H9 (cell line): ENCODE data around the gene ZNF629. TPM values are rescaled to one million over a fixed set of nuclear protein-coding genes. Genes with fewer than 3 reads are reported as not detected.

Source experiments
- DNase-seq: peaks from one replicate; pipeline ENCODE4 v3.0.0-alpha.2; 2017
- H2AFZ ChIP-seq: one replicate; pipeline ENCODE4 v1.6.1; 2013; ENCODE audit warnings: mild to moderate bottlenecking, low read length, control low read depth, moderate library complexity
- H2AK5ac ChIP-seq: 2 replicates; pipeline ENCODE4 v1.6.1; 2013; ENCODE audit warnings: low read length, control low read depth, mixed read lengths; ENCODE audit not compliant: insufficient read length
- H2BK120ac ChIP-seq: one replicate; pipeline ENCODE4 v1.6.1; 2013; ENCODE audit warnings: low read depth, mild to moderate bottlenecking, low read length, control low read depth, inconsistent platforms; ENCODE audit not compliant: poor library complexity, severe bottlenecking
- H2BK12ac ChIP-seq: 2 replicates; pipeline ENCODE4 v1.6.1; 2013; ENCODE audit warnings: low read length, control low read depth, mixed read lengths, low read depth; ENCODE audit not compliant: insufficient read length
- H2BK15ac ChIP-seq: 2 replicates; pipeline ENCODE4 v1.6.1; 2013; ENCODE audit warnings: low read depth, low read length, control low read depth
- H2BK20ac ChIP-seq: one replicate; pipeline ENCODE4 v1.6.1; 2013; ENCODE audit warnings: low read depth, mild to moderate bottlenecking, low read length, control low read depth, inconsistent platforms; ENCODE audit not compliant: poor library complexity, severe bottlenecking
- H2BK5ac ChIP-seq: 2 replicates; pipeline ENCODE4 v1.6.1; 2013; ENCODE audit warnings: low read length, control low read depth, mixed read lengths; ENCODE audit not compliant: insufficient read length
- H3K14ac ChIP-seq: 2 replicates; pipeline ENCODE4 v1.6.1; 2013; ENCODE audit warnings: low read length, control low read depth; ENCODE audit not compliant: insufficient read depth
- H3K18ac ChIP-seq: 2 replicates; pipeline ENCODE4 v1.6.1; 2013; ENCODE audit warnings: low read depth, mild to moderate bottlenecking, mixed read lengths, low read length, control low read depth; ENCODE audit not compliant: insufficient read length
- H3K23ac ChIP-seq: 2 replicates; pipeline ENCODE4 v1.6.1; 2013; ENCODE audit warnings: low read length, control low read depth, mixed read lengths, low read depth; ENCODE audit not compliant: insufficient read length
- H3K23me2 ChIP-seq: 2 replicates; pipeline ENCODE4 v1.6.1; 2013; ENCODE audit warnings: low read depth, mild to moderate bottlenecking, mixed read lengths, low read length, control low read depth; ENCODE audit not compliant: insufficient read length, poor library complexity, severe bottlenecking
- H3K27ac ChIP-seq: 2 replicates; pipeline ENCODE4 v1.5.1; 2013; ENCODE audit warnings: low read length, control low read depth, mixed read lengths, low read depth; ENCODE audit not compliant: insufficient read length
- H3K27me3 ChIP-seq: 2 replicates; pipeline ENCODE4 v1.6.1; 2013; ENCODE audit warnings: low read length, control low read depth, inconsistent platforms; ENCODE audit not compliant: insufficient read depth
- H3K4ac ChIP-seq: 2 replicates; pipeline ENCODE4 v1.6.1; 2013; ENCODE audit warnings: low read depth, mild to moderate bottlenecking, control low read depth, inconsistent platforms, low read length, moderate library complexity
- H3K4me1 ChIP-seq: 2 replicates; pipeline ENCODE4 v1.6.1; 2013; ENCODE audit warnings: low read length, control low read depth, inconsistent platforms; ENCODE audit not compliant: insufficient read depth
- H3K4me2 ChIP-seq: 2 replicates; pipeline ENCODE4 v1.6.1; 2013; ENCODE audit warnings: low read length, control low read depth, mixed read lengths; ENCODE audit not compliant: insufficient read length, insufficient read depth
- H3K56ac ChIP-seq: 2 replicates; pipeline ENCODE4 v1.6.1; 2013; ENCODE audit warnings: low read depth, mild to moderate bottlenecking, mixed read lengths, low read length, control low read depth; ENCODE audit not compliant: insufficient read length
- H3K79me1 ChIP-seq: 2 replicates; pipeline ENCODE4 v1.6.1; 2013; ENCODE audit warnings: low read depth, mild to moderate bottlenecking, moderate library complexity, low read length, control low read depth, inconsistent platforms; ENCODE audit not compliant: insufficient read depth, poor library complexity, severe bottlenecking
- H3K79me2 ChIP-seq: 2 replicates; pipeline ENCODE4 v1.6.1; 2013; ENCODE audit warnings: low read length, control low read depth, inconsistent platforms; ENCODE audit not compliant: insufficient read depth
- H3K9ac ChIP-seq: 2 replicates; pipeline ENCODE4 v1.6.1; 2013; ENCODE audit warnings: low read length, control low read depth, mixed read lengths; ENCODE audit not compliant: insufficient read length; ENCODE audit errors: extremely low read depth
- H3K9me3 ChIP-seq: one replicate; pipeline ENCODE4 v1.6.1; 2013; ENCODE audit warnings: low read depth, low read length, inconsistent platforms; ENCODE audit not compliant: control insufficient read depth
- H3T11ph ChIP-seq: one replicate; pipeline ENCODE4 v1.6.1; 2013; ENCODE audit warnings: mild to moderate bottlenecking, low read length, control low read depth, inconsistent platforms
- H4K20me1 ChIP-seq: one replicate; pipeline ENCODE4 v1.6.1; 2013; ENCODE audit not compliant: control insufficient read depth, insufficient read length, insufficient read depth
- H4K5ac ChIP-seq: 2 replicates; pipeline ENCODE4 v1.6.1; 2013; ENCODE audit warnings: low read depth, mild to moderate bottlenecking, mixed read lengths, low read length, control low read depth; ENCODE audit not compliant: insufficient read length
- H4K8ac ChIP-seq: replicated peaks from 2 replicates; pipeline ENCODE4 v1.6.1; 2013; ENCODE audit warnings: low read length, control low read depth, mixed read lengths, low read depth; ENCODE audit not compliant: insufficient read length
- H4K91ac ChIP-seq: 2 replicates; pipeline ENCODE4 v1.6.1; 2013; ENCODE audit warnings: low read depth, mild to moderate bottlenecking, moderate library complexity, mixed read lengths, low read length, control low read depth; ENCODE audit not compliant: insufficient read length
- H3K27ac Mint-ChIP-seq, 3 experiments: 2 replicates in 2 of 3; 3 replicates in 1 of 3; pipeline ENCODE4 v1.8.0; 2020 to 2021; ENCODE audit warnings: mixed read lengths in 3 of 3, mild to moderate bottlenecking in 1 of 3, moderate library complexity in 1 of 3
- H3K27me3 Mint-ChIP-seq: 2 replicates; pipeline ENCODE4 v1.8.0; 2021; ENCODE audit warnings: low read depth, mild to moderate bottlenecking, moderate library complexity, mixed read lengths
- H3K36me3 Mint-ChIP-seq, 3 experiments: 2 replicates in 2 of 3; 3 replicates in 1 of 3; pipeline ENCODE4 v1.8.0; 2020 to 2021; ENCODE audit warnings: low read depth in 3 of 3, mixed read lengths in 3 of 3; ENCODE audit not compliant: insufficient read depth in 1 of 3
- H3K4me1 Mint-ChIP-seq, 2 experiments: 2 replicates each; pipeline ENCODE4 v1.8.0; 2020; ENCODE audit warnings: mixed read lengths in 2 of 2
- H3K4me3 Mint-ChIP-seq, 2 experiments: 2 replicates in 1 of 2; 3 replicates in 1 of 2; pipeline ENCODE4 v1.8.0; 2020 to 2021; ENCODE audit warnings: mild to moderate bottlenecking in 2 of 2, mixed read lengths in 2 of 2, moderate library complexity in 1 of 2
- H3K9me3 Mint-ChIP-seq, 2 experiments: 2 replicates in 1 of 2; 3 replicates in 1 of 2; pipeline ENCODE4 v1.8.0; 2020; ENCODE audit warnings: mild to moderate bottlenecking in 2 of 2, mixed read lengths in 2 of 2, moderate library complexity in 1 of 2
- WGBS: extraction: QIAGEN DNeasy Blood & Tissue Kit; methylation state at CpG from one replicate; pipeline ENCODE4 v1.1.7; 2013; ENCODE audit warnings: missing lambda C conversion rate, low lambda C conversion rate, mixed read lengths; ENCODE audit not compliant: insufficient read length; ENCODE audit errors: extremely low coverage; 5-methylcytosine and 5-hydroxymethylcytosine counted together
- total RNA-seq: library from RNA; stranded (reverse); gene quantifications from 2 replicates; pipeline ENCODE4 v1.2.1, GENCODE V29; 2021
- TF ChIP-seq, protein P1 (sequence below): fragments of 200-600 bp; sonication (generic); conservative IDR thresholded peaks from 3 replicates; pipeline ENCODE4 v1.8.0; 2021; ENCODE audit warnings: antibody characterized with exemption, mild to moderate bottlenecking

Gene ZNF629
- total RNA-seq, 1 experiment from 2014 or later: 20.0 TPM

DNA sequence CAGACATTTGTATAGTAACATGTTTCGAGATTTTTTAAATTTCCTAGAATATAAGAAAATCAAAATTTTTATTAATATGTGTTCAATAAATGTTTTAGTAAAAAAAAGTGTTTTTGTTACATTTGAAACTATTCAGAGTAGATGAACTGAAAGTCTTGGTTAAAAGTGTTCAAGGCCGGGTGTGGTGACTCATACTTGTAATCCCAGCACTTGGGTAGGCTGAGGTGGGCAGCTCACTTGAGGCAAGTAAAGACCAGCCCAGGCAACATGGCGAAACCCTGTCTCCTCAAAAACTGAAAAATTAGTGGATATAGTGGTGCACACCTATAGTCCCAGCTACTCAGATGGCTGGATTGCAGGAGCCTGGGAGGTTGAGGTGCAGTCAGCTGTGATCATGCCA is 55.6 kb downstream of the ZNF629 start:
- DNase-seq: no peak
- peaks cover 0 to 2% of the 10 kb centered on the region in 2 experiments; a peak in 1 of 5 replicates for H3K9me3 Mint-ChIP-seq
- H3K27me3 Mint-ChIP-seq: no peaks in the 10 kb centered on the region
- Histone ChIP-seq H3K9ac (no peak overlapping the region), H3K23ac (no peak overlapping the region), H3K4me1 (peaks cover 2% of the 10 kb centered on the region; the same call in 1 of the 2 replicates), H3K27me3 (no peaks in the 10 kb centered on the region), H2BK12ac (no peak overlapping the region), H3K23me2 (no peaks in the 10 kb centered on the region), H3K18ac (no peak overlapping the region), H3K79me1 (no peaks in the 10 kb centered on the region), H3K14ac (no peak overlapping the region), H3K4ac (no peak overlapping the region), H2AFZ (no peak overlapping the region), H3T11ph (no peak overlapping the region), H2BK15ac (no peak overlapping the region), H2BK5ac (no peak overlapping the region), H4K91ac (no peak overlapping the region), H2BK120ac (no peak overlapping the region), H4K5ac (no peak overlapping the region), H3K79me2 (no peaks in the 10 kb centered on the region; the same call in 1 of the 2 replicates), H4K8ac (no peak overlapping the region), H3K56ac (no peak overlapping the region), H3K27ac (no peak overlapping the region), H2BK20ac (no peak overlapping the region), H3K4me2 (no peak overlapping the region), H2AK5ac (no peak overlapping the region), H3K9me3 (no peaks in the 10 kb centered on the region), H4K20me1 (no peaks in the 10 kb centered on the region)
- H3K27ac Mint-ChIP-seq: no peak overlapping the region
- TF ChIP-seq, protein P1, sequence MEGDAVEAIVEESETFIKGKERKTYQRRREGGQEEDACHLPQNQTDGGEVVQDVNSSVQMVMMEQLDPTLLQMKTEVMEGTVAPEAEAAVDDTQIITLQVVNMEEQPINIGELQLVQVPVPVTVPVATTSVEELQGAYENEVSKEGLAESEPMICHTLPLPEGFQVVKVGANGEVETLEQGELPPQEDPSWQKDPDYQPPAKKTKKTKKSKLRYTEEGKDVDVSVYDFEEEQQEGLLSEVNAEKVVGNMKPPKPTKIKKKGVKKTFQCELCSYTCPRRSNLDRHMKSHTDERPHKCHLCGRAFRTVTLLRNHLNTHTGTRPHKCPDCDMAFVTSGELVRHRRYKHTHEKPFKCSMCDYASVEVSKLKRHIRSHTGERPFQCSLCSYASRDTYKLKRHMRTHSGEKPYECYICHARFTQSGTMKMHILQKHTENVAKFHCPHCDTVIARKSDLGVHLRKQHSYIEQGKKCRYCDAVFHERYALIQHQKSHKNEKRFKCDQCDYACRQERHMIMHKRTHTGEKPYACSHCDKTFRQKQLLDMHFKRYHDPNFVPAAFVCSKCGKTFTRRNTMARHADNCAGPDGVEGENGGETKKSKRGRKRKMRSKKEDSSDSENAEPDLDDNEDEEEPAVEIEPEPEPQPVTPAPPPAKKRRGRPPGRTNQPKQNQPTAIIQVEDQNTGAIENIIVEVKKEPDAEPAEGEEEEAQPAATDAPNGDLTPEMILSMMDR: no peak
- H3K4me1 Mint-ChIP-seq: peaks cover 9 to 10% of the 10 kb centered on the region in 2 experiments
- no CpG with 5 or more reads among the region's 3 CpGs for WGBS
- H3K4me3 Mint-ChIP-seq: no peak overlapping the region
- peaks cover 41 to 70% (median 57%) of the 10 kb centered on the region in 3 experiments for H3K36me3 Mint-ChIP-seq
